ENCODE data around the gene PRKG1.

The PRKG1 gene

GRCh38 chr10:51344371-51344770, 270.1 kb downstream of the PRKG1 start:
- no peak overlapping the region for H3K27ac ChIP-seq (ENCODE audit: low read depth, low read length, severe bottlenecking)
- no peaks in the 10 kb centered on the region for H3K36me3 ChIP-seq (ENCODE audit: control insufficient read depth, insufficient read depth, low read length)

GRCh38 chr10:51348622-51349021, 274.3 kb downstream of the PRKG1 start:
- Histone ChIP-seq H3K36me3 (ENCODE audit: control insufficient read depth, insufficient read depth, low read length) (no peaks in the 10 kb centered on the region), H3K4me1 (ENCODE audit: control insufficient read depth, insufficient read depth, low read length, poor library complexity, severe bottlenecking) (no peaks in the 10 kb centered on the region), H3K9me3 (ENCODE audit: control insufficient read depth, low read length) (no peaks in the 10 kb centered on the region), H3K27ac (ENCODE audit: low read depth, low read length, severe bottlenecking) (no peak overlapping the region), H3K4me3 (ENCODE audit: extremely low read depth, insufficient read depth, low read length, poor library complexity, severe bottlenecking) (no peak overlapping the region)
- 89 to 90% methylated on average over 2 to 4 of the region's 4 CpGs for WGBS, 2 experiments (ENCODE audit: insufficient coverage in 2 of 2)

More at GRCh38 chr10:51344371-51344770, 270.1 kb downstream of the PRKG1 start:
- WGBS, 2 experiments (ENCODE audit: insufficient coverage in 2 of 2), result 100% methylated on average over 1 of the region's 1 CpG; no CpG with 5 or more reads in 1 of the 2 experiments
- H3K9me3 ChIP-seq (ENCODE audit: control insufficient read depth, low read length), result no peaks in the 10 kb centered on the region
- H3K4me3 ChIP-seq (ENCODE audit: extremely low read depth, insufficient read depth, low read length, poor library complexity, severe bottlenecking), result no peak overlapping the region
- H3K4me1 ChIP-seq (ENCODE audit: control insufficient read depth, insufficient read depth, low read length, poor library complexity, severe bottlenecking), result no peaks in the 10 kb centered on the region

- Histone ChIP-seq H3K27ac (ENCODE audit: low read depth, low read length, severe bottlenecking) (no peak overlapping the region), H3K36me3 (ENCODE audit: control insufficient read depth, insufficient read depth, low read length) (no peaks in the 10 kb centered on the region), H3K4me1 (ENCODE audit: control insufficient read depth, insufficient read depth, low read length, poor library complexity, severe bottlenecking) (no peaks in the 10 kb centered on the region), H3K4me3 (ENCODE audit: extremely low read depth, insufficient read depth, low read length, poor library complexity, severe bottlenecking) (no peak overlapping the region), H3K9me3 (ENCODE audit: control insufficient read depth, low read length) (no peaks in the 10 kb centered on the region)
- WGBS, 2 experiments (ENCODE audit: insufficient coverage in 2 of 2), result 83 to 94% methylated on average over 1 to 2 of the region's 2 CpGs
Measured at GRCh38 chr10:51357170-51357569, 282.9 kb downstream of the PRKG1 start.

- Histone ChIP-seq H3K27ac (ENCODE audit: low read depth, low read length, severe bottlenecking) (no peak overlapping the region), H3K4me1 (ENCODE audit: control insufficient read depth, insufficient read depth, low read length, poor library complexity, severe bottlenecking) (no peaks in the 10 kb centered on the region), H3K9me3 (ENCODE audit: control insufficient read depth, low read length) (no peaks in the 10 kb centered on the region), H3K36me3 (ENCODE audit: control insufficient read depth, insufficient read depth, low read length) (no peaks in the 10 kb centered on the region), H3K4me3 (ENCODE audit: extremely low read depth, insufficient read depth, low read length, poor library complexity, severe bottlenecking) (no peak overlapping the region)
Measured at GRCh38 chr10:51358227-51358626, 283.9 kb downstream of the PRKG1 start.

- 94 to 97% methylated on average over 4 of the region's 4 CpGs for WGBS, 2 experiments (ENCODE audit: insufficient coverage in 2 of 2)
- Histone ChIP-seq H3K4me1 (ENCODE audit: control insufficient read depth, insufficient read depth, low read length, poor library complexity, severe bottlenecking) (no peaks in the 10 kb centered on the region), H3K27ac (ENCODE audit: low read depth, low read length, severe bottlenecking) (no peak overlapping the region), H3K9me3 (ENCODE audit: control insufficient read depth, low read length) (no peaks in the 10 kb centered on the region), H3K4me3 (ENCODE audit: extremely low read depth, insufficient read depth, low read length, poor library complexity, severe bottlenecking) (no peak overlapping the region), H3K36me3 (ENCODE audit: control insufficient read depth, insufficient read depth, low read length) (no peaks in the 10 kb centered on the region)
Measured at GRCh38 chr10:51363415-51363814, 289.1 kb downstream of the PRKG1 start.

DNA sequence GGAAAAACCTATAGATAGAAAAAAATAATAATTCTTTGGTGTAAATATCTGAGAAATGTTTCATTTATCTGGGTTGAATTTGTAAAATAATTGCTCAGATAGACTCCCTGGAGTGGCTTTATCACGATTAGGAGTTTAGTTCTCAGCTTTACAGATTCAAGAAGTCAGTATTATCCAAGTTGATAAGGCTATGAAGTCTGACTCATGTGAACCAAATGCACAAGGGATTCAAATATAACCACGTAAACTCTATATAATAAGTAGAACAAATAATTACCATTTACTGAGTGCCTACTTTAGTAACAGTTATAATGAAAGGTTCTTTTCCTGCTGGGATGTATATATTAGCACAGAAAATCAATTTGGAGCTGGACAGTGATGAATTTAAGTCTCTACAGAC, 290.4 kb downstream of the PRKG1 start:
- Histone ChIP-seq H3K27ac (ENCODE audit: low read depth, low read length, severe bottlenecking) (no peak overlapping the region), H3K36me3 (ENCODE audit: control insufficient read depth, insufficient read depth, low read length) (no peaks in the 10 kb centered on the region), H3K4me3 (ENCODE audit: extremely low read depth, insufficient read depth, low read length, poor library complexity, severe bottlenecking) (no peak overlapping the region), H3K9me3 (ENCODE audit: control insufficient read depth, low read length) (no peaks in the 10 kb centered on the region), H3K4me1 (ENCODE audit: control insufficient read depth, insufficient read depth, low read length, poor library complexity, severe bottlenecking) (no peaks in the 10 kb centered on the region)
- WGBS, 2 experiments (ENCODE audit: insufficient coverage in 2 of 2), result 60 to 67% methylated on average over 1 of the region's 2 CpGs

DNA sequence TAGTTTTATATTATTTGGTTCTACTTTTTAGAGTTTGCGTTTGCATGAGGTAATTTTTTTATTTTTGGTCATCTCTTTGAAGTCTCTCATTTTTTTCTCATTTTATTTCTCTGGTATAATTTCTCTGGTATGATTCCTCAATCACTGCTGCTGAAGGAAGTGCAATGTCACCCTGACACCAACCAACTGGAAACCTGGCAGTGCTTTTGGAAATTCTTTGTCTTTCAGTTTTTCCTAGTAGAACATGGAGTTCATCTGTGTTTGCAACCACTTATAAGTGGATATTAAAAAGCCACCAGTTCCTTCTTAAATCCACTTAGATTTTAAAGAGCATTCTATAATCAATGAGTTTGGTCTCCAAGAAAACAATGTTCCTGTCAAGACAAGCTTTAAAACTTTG, 291.8 kb downstream of the PRKG1 start:
- Histone ChIP-seq H3K4me1 (ENCODE audit: control insufficient read depth, insufficient read depth, low read length, poor library complexity, severe bottlenecking) (no peaks in the 10 kb centered on the region), H3K36me3 (ENCODE audit: control insufficient read depth, insufficient read depth, low read length) (no peaks in the 10 kb centered on the region), H3K9me3 (ENCODE audit: control insufficient read depth, low read length) (no peaks in the 10 kb centered on the region), H3K27ac (ENCODE audit: low read depth, low read length, severe bottlenecking) (no peak overlapping the region), H3K4me3 (ENCODE audit: extremely low read depth, insufficient read depth, low read length, poor library complexity, severe bottlenecking) (no peak overlapping the region)
- no CpG with 5 or more reads among the region's 1 CpG for WGBS, 2 experiments (ENCODE audit: insufficient coverage in 2 of 2)

GRCh38 chr10:51367127-51367526, 292.8 kb downstream of the PRKG1 start:
- H3K4me1 ChIP-seq (ENCODE audit: control insufficient read depth, insufficient read depth, low read length, poor library complexity, severe bottlenecking), result no peaks in the 10 kb centered on the region
- 67 to 75% methylated on average over 1 to 3 of the region's 4 CpGs for WGBS, 2 experiments (ENCODE audit: insufficient coverage in 2 of 2)
- H3K4me3 ChIP-seq (ENCODE audit: extremely low read depth, insufficient read depth, low read length, poor library complexity, severe bottlenecking), result no peak overlapping the region
- no peaks in the 10 kb centered on the region for H3K9me3 ChIP-seq (ENCODE audit: control insufficient read depth, low read length)
- no peaks in the 10 kb centered on the region for H3K36me3 ChIP-seq (ENCODE audit: control insufficient read depth, insufficient read depth, low read length)
- H3K27ac ChIP-seq (ENCODE audit: low read depth, low read length, severe bottlenecking), result no peak overlapping the region

DNA sequence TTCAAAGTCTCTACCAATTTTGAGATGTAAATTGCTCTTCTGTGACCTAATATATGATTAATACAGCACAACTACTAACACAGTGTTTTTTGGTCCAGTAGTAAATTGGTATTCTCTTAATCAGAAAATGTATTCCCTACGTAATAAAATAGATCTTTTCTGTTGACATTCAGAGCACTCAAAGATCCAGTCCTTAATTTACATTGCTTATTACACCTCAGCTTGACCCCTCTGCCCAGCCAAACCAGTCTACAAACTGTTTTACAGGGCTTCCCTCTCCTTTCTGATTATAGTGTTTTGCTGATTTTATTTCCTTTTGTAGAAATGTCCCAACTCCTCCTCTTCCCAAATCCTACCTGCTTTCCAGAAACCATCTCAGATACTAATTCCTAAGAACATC, 293.4 kb downstream of the PRKG1 start:
- Histone ChIP-seq H3K27ac (ENCODE audit: low read depth, low read length, severe bottlenecking) (no peak overlapping the region), H3K4me1 (ENCODE audit: control insufficient read depth, insufficient read depth, low read length, poor library complexity, severe bottlenecking) (no peaks in the 10 kb centered on the region), H3K4me3 (ENCODE audit: extremely low read depth, insufficient read depth, low read length, poor library complexity, severe bottlenecking) (no peak overlapping the region), H3K36me3 (ENCODE audit: control insufficient read depth, insufficient read depth, low read length) (no peaks in the 10 kb centered on the region), H3K9me3 (ENCODE audit: control insufficient read depth, low read length) (no peaks in the 10 kb centered on the region)
- WGBS, 2 experiments (ENCODE audit: insufficient coverage in 2 of 2), result 80% methylated on average over 1 of the region's 1 CpG; no CpG with 5 or more reads in 1 of the 2 experiments

- 93 to 94% methylated on average over 4 to 5 of the region's 5 CpGs for WGBS, 2 experiments (ENCODE audit: insufficient coverage in 2 of 2)
- Histone ChIP-seq H3K36me3 (ENCODE audit: control insufficient read depth, insufficient read depth, low read length) (no peaks in the 10 kb centered on the region), H3K9me3 (ENCODE audit: control insufficient read depth, low read length) (no peaks in the 10 kb centered on the region), H3K27ac (ENCODE audit: low read depth, low read length, severe bottlenecking) (no peak overlapping the region), H3K4me1 (ENCODE audit: control insufficient read depth, insufficient read depth, low read length, poor library complexity, severe bottlenecking) (no peaks in the 10 kb centered on the region), H3K4me3 (ENCODE audit: extremely low read depth, insufficient read depth, low read length, poor library complexity, severe bottlenecking) (no peak overlapping the region)
Measured at GRCh38 chr10:51368943-51369342, 294.7 kb downstream of the PRKG1 start.

DNA sequence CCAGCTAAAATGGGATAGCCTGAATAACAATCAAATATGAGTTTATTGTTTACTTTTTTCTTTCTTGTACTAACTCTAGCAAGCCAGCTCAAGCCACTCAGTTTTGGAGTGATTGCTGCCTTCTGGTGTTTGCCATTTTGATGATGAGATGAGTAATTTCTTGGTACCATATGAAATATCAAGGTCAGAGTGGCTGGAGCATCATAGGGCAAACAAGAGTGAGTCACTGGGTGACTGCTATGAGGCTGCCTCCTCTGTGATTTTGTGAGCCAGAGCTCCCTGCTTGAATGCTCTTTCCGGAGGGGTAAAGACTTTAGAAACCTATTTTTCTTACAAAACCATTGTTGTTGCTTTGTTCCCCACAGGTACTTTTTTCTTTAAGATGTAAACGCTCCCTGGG, 295.6 kb downstream of the PRKG1 start:
- Histone ChIP-seq H3K4me1 (ENCODE audit: control insufficient read depth, insufficient read depth, low read length, poor library complexity, severe bottlenecking) (no peaks in the 10 kb centered on the region), H3K9me3 (ENCODE audit: control insufficient read depth, low read length) (no peaks in the 10 kb centered on the region), H3K36me3 (ENCODE audit: control insufficient read depth, insufficient read depth, low read length) (no peaks in the 10 kb centered on the region), H3K27ac (ENCODE audit: low read depth, low read length, severe bottlenecking) (no peak overlapping the region), H3K4me3 (ENCODE audit: extremely low read depth, insufficient read depth, low read length, poor library complexity, severe bottlenecking) (no peak overlapping the region)
- 75% methylated on average over 1 of the region's 2 CpGs; no CpG with 5 or more reads in 1 of the 2 experiments for WGBS, 2 experiments (ENCODE audit: insufficient coverage in 2 of 2)
